HepG2 (cell line): ENCODE results near the gene SCAMP3. TPM values are rescaled to one million over a fixed set of nuclear protein-coding genes. Genes with fewer than 3 reads are reported as not detected.
A peak's percentile ranks its signal among the peaks of the same experiment; 100 is the strongest.

Experiments used
- AGO2 ChIP-seq: fragments of 200-400 bp; formaldehyde crosslinking; optimal IDR thresholded peaks from 2 replicates; pipeline ENCODE3; 2017; ENCODE audit warnings: mild to moderate bottlenecking, low read depth, low read length, moderate library complexity
- ATF1 ChIP-seq: IDR thresholded peaks from 2 replicates; pipeline ENCODE4 v1.6.1; 2016; ENCODE audit warnings: mild to moderate bottlenecking, control low read depth
- CREM ChIP-seq, 2 experiments: sonication (generic) in 1 of 2; formaldehyde crosslinking in 1 of 2; IDR thresholded peaks; 2 replicates each; pipeline versions ENCODE4 v1.4.0 to v1.6.1; 2016 to 2020; ENCODE audit warnings: antibody characterized with exemption in 1 of 2, mild to moderate bottlenecking in 1 of 2, missing genetic modification reagents in 1 of 2
- HNF1A ChIP-seq, 2 experiments: sonication (generic) in 1 of 2; formaldehyde crosslinking in 1 of 2; IDR thresholded peaks; 2 replicates each; pipeline versions ENCODE4 v1.4.0 to v1.6.1; 2016 to 2020; ENCODE audit warnings: borderline replicate concordance in 1 of 2, low read depth in 1 of 2, mild to moderate bottlenecking in 1 of 2, missing genetic modification reagents in 1 of 2
- KLF12 ChIP-seq: sonication (generic); formaldehyde crosslinking; IDR thresholded peaks from 2 replicates; pipeline ENCODE4 v1.4.0; 2020; ENCODE audit warnings: missing genetic modification reagents, borderline replicate concordance
- PHF8 ChIP-seq: sonication (generic); formaldehyde crosslinking; IDR thresholded peaks from 2 replicates; pipeline ENCODE4 v1.5.0; 2020; ENCODE audit warnings: missing genetic modification reagents
- SKI ChIP-seq: fragments of 450-650 bp; IDR thresholded peaks from one replicate; pipeline ENCODE4 v1.6.1; 2018; ENCODE audit warnings: mild to moderate bottlenecking; ENCODE audit not compliant: partially characterized antibody
- SYNCRIP ChIP-seq: fragments of 200-400 bp; formaldehyde crosslinking; IDR thresholded peaks from 2 replicates; pipeline ENCODE4 v1.6.1; 2018; ENCODE audit warnings: mild to moderate bottlenecking, low read depth, low read length; ENCODE audit not compliant: insufficient read depth
- TFE3 ChIP-seq: IDR thresholded peaks from 2 replicates; pipeline ENCODE4 v1.6.1; 2016
- ZGPAT ChIP-seq: IDR thresholded peaks from 2 replicates; pipeline ENCODE4 v1.6.1; 2016; ENCODE audit warnings: mild to moderate bottlenecking
- ZNF432 ChIP-seq: sonication (generic); formaldehyde crosslinking; IDR thresholded peaks from 2 replicates; pipeline ENCODE4 v1.5.0; 2020; ENCODE audit warnings: missing genetic modification reagents, mild to moderate bottlenecking, borderline replicate concordance
- ZNF777 ChIP-seq: sonication (generic); formaldehyde crosslinking; IDR thresholded peaks from 2 replicates; pipeline ENCODE4 v1.4.0; 2020; ENCODE audit warnings: missing genetic modification reagents
- ZUFSP ChIP-seq: sonication (generic); formaldehyde crosslinking; IDR thresholded peaks from 2 replicates; pipeline ENCODE4 v1.9.0; 2021; ENCODE audit warnings: missing genetic modification reagents, mild to moderate bottlenecking, borderline replicate concordance
- polyA plus RNA-seq, 8 experiments: library from polyadenylated mRNA; depleted of rRNA in 3 of 8; stranded (reverse) in 7 of 8; unstranded in 1 of 8; fragments of >200 nt; fragmentation: Illumina TruSeq in 4 of 8; extraction: Trizol in 4 of 8; gene quantifications; 2 replicates each; pipeline versions ENCODE4 v1.2.1 to v1.2.3, GENCODE V29; 2011 to 2016; ENCODE audit warnings: low read depth in 4 of 8, missing spikeins in 1 of 8, mixed read lengths in 1 of 8; ENCODE audit not compliant: insufficient read depth in 1 of 8
- total RNA-seq, 5 experiments: library from RNA; depleted of rRNA; stranded (reverse); fragments of >200 nt; fragmentation: Illumina TruSeq; extraction: Trizol; gene quantifications; 2 replicates each; pipeline ENCODE4 v1.2.3, GENCODE V29; 2016; ENCODE audit warnings: low read depth in 1 of 5
- TF ChIP-seq, protein P1 (sequence below): sonication (generic); formaldehyde crosslinking; conservative IDR thresholded peaks from 2 replicates; pipeline ENCODE4 v1.4.0; 2020; ENCODE audit warnings: mild to moderate bottlenecking, missing genetic modification reagents, moderate library complexity

The SCAMP3 gene
- total and polyA plus RNA-seq, 2 of the 13 experiments (the other 11 are each of a cell fraction or from before 2014, with no cell fraction given): 46.8 to 83.3 TPM

- TF ChIP-seq, protein P1, sequence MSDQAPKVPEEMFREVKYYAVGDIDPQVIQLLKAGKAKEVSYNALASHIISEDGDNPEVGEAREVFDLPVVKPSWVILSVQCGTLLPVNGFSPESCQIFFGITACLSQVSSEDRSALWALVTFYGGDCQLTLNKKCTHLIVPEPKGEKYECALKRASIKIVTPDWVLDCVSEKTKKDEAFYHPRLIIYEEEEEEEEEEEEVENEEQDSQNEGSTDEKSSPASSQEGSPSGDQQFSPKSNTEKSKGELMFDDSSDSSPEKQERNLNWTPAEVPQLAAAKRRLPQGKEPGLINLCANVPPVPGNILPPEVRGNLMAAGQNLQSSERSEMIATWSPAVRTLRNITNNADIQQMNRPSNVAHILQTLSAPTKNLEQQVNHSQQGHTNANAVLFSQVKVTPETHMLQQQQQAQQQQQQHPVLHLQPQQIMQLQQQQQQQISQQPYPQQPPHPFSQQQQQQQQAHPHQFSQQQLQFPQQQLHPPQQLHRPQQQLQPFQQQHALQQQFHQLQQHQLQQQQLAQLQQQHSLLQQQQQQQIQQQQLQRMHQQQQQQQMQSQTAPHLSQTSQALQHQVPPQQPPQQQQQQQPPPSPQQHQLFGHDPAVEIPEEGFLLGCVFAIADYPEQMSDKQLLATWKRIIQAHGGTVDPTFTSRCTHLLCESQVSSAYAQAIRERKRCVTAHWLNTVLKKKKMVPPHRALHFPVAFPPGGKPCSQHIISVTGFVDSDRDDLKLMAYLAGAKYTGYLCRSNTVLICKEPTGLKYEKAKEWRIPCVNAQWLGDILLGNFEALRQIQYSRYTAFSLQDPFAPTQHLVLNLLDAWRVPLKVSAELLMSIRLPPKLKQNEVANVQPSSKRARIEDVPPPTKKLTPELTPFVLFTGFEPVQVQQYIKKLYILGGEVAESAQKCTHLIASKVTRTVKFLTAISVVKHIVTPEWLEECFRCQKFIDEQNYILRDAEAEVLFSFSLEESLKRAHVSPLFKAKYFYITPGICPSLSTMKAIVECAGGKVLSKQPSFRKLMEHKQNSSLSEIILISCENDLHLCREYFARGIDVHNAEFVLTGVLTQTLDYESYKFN (CRISPR knock-in tag): peak; percentile 36; the same call in 1 of the 2 replicates
- TF ChIP-seq ZUFSP (CRISPR knock-in tag): no peak
- TF ChIP-seq KLF12 (CRISPR knock-in tag): no peak
- TF ChIP-seq HNF1A (IDR thresholded peaks at IDR 0.05; ENCODE audit: low read depth): no peak
- TF ChIP-seq HNF1A (CRISPR knock-in tag; IDR thresholded peaks at IDR 0.05; ENCODE audit: borderline replicate concordance): no peak; the same call in 1 of the 2 replicates
- TF ChIP-seq ZGPAT (CRISPR knock-in tag): peak; percentile 85
- peak; percentile 92 for TF ChIP-seq PHF8 (CRISPR knock-in tag)
- TF ChIP-seq CREM (IDR thresholded peaks at IDR 0.05): peak; percentile 89
- TF ChIP-seq CREM (CRISPR knock-in tag; IDR thresholded peaks at IDR 0.05): no peak
- peak; percentile 96 for TF ChIP-seq TFE3 (CRISPR knock-in tag)
- no peak for TF ChIP-seq SKI
- no peak; the same call in 1 of the 2 replicates for TF ChIP-seq ATF1
- TF ChIP-seq AGO2: peak; percentile 100
- TF ChIP-seq SYNCRIP: no peak
- 0 out of 2 replicates have a peak, but pooled peaks have one; percentile 22 for TF ChIP-seq ZNF777 (CRISPR knock-in tag)
- no peak for TF ChIP-seq ZNF432
These were observed at the start of gene SCAMP3 (continued) for GRCh38 chr1:155261852-155262673.
